Measurements from ENCODE around the gene VGLL3. TPM values are rescaled to one million over a fixed set of nuclear protein-coding genes. Genes with fewer than 3 reads are reported as not detected.

The VGLL3 gene
- total RNA-seq, 1 donor from 2014 or later, result 40.2 TPM

GRCh38 chr3:86895202-86895601 is 95.7 kb downstream of the VGLL3 start:
- no peaks in the 10 kb centered on the region for H3K9me3 ChIP-seq
- TF ChIP-seq CTCF (IDR thresholded peaks at IDR 0.05), result no peak
- H3K27ac ChIP-seq, result no peak overlapping the region
- no peaks in the 10 kb centered on the region for H3K27me3 ChIP-seq (ENCODE audit: low read depth)
- intact Hi-C loops (cut with DNase I), result no loop called here
- H3K4me3 ChIP-seq, result no peak overlapping the region
- DNase-seq (no peak), ATAC-seq (no peak)
- no peaks in the 10 kb centered on the region for H3K4me1 ChIP-seq
- no peaks in the 10 kb centered on the region for H3K36me3 ChIP-seq

- H3K4me3 ChIP-seq, result no peak overlapping the region
- H3K36me3 ChIP-seq, result no peaks in the 10 kb centered on the region
- H3K27me3 ChIP-seq (ENCODE audit: low read depth), result no peaks in the 10 kb centered on the region
- TF ChIP-seq CTCF (IDR thresholded peaks at IDR 0.05), result no peak
- no peak for DNase-seq
- H3K9me3 ChIP-seq, result no peaks in the 10 kb centered on the region
- no peak for ATAC-seq
- intact Hi-C loops (cut with DNase I), result no loop called here
- no peaks in the 10 kb centered on the region for H3K4me1 ChIP-seq
- no peak overlapping the region for H3K27ac ChIP-seq
Observed at GRCh38 chr3:86890741-86891396, 100.1 kb downstream of the VGLL3 start.

Other genes with a start within 250 kb of the VGLL3 start
- gene CHMP2B, start 236.2 kb upstream of the VGLL3 start, total RNA-seq, result 41.4 TPM